ENCODE data around the gene PPP2R5B.
"Not testable (repeated sequence)": the region's sequence is repeated elsewhere in the genome, so short reads cannot be mapped to it uniquely, and the experiment has no call there.

Gene PPP2R5B

DNA sequence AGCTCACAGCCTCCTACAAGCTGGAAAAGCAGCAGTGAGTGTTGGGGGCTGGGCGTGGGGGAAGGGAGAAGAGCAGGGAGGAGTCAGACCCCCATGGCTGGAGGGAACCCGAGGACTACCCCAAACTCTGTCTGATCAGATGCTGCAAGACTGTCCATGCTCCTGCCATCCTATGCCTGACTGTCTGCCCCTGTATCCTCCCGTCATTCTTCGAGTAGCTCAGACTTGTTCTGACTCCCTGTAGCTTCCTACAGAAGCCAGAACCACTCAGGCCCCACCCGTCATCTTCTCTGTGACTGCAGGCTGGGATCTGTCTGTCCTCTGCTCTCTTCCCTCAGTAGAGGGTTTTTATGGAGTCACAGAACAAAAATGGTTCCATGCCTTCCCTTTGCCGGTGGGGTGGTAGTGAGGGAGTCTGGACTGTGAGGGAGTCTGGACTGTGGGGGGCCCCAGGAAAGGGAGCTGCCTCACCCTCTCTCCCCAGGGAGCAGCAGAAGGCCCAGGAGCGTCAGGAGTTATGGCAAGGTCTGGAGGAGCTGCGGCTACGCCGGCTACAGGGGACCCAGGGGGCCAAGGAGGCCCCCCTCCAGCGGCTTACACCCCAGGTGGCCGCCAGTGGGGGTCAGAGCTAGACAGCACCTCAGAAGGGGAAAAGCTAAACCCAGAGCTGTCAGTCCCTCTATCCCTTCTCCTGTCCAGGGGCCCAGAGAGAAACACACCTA, 8.9 kb downstream of the PPP2R5B start:
- no peak for DNase-seq

DNA sequence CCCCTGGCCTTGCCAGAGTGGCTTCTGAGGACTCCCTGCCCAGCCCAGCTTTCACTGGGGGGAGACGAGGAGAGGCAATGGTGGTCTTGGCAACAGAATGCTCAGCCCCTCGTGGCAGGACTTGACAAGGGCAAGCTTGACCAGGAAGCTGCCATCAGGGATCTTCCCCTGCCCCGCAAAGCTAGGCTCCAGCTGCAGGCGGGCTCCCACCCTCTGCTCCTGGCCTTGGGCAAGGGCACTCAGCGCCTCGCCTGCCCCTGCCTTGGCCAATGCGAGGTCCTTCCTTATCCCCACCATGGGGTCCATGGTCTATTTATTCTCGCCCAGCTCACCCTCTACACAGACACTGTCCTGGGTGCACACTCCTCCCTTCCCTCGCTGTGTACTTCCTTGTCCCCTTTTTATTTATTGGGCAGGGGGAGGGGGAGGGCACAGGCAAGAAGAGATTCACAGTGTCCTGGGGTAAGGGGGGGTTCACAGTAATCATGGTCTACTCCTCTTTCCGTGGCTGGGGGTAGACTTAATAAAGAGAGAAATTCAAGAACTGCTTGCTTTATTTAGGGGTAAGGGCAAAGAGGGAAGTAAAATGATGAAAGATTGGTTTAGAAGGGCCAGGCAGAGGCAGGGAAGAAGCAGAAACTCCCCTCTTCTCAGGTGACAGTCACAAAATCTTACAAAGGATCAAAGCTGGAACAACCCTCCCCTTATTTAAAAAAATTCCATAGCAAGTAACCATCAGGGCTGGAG, 9.6 kb downstream of the PPP2R5B start:
- no peak for DNase-seq

DNA sequence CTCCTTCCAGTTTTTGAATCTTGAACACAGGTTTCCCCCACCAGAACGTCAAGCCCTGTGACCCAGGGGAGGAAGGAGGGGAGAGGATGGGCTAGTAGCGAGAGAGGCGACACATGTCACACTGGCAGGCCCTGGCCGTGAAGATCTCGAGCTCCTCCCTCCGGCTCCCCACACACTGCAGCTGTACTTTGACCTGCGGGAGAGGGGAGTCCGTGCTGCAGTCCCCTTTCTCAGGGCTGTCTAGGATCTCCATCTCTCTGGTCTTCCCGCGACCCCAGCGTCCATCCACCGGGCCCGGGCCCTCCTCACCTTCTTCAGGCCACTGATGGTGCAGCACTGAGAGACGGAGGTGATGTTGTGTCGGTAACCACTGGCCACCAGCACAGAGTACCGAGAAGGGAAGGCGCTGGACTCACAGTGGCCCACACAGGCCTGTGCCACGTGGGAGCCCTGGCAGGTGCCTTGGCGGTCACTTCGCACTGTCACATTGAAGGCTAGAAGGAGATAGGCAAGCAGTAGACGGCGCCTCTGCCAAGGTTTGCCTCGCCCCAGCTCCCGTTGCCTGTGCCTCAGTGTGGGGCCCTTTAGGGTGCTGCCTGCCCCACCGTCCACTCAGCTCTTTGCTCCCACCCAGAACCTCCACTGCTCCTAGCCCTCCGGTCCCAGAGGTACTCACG, 10.3 kb downstream of the PPP2R5B start:
- DNase-seq = no peak

DNA sequence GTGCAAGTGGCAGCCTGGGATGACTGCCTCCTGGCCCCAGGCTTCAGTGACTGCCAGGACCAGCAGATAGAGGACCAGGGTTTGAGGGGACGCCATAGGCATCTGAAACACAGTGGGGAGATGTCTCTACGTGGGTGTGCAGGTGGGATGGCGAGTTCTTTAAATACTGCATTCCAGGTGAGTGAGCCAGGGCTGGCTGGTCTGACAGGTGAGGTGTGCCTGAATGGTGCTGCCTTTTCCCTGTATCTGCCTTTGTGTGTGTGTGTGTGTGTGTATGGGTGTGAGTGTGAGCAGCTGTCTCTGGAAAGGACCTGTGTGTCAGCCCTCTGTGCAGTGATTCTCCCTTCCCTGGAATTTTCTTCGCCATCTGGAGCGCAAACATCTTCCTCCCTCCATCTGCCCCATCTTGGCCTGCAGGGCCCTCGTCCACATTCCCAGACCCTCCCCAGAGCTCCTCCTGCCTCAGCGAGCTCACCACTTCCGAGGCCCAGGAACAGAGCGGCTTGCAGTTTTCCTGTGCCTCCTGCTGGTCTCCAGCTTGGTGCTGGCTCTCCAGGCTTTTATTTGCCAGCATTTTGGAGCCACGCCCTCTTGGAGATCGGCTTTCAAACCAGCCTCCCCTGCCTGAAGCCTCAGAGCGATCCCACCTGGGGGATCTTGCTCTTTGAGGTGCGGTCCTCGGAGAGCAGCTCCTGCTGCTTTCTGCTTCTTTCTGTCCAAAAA, 11.0 kb downstream of the PPP2R5B start, which contains the start of gene GPHA2:
Gene GPHA2 (minus strand): TSS at position 535 of the 723 bp plus-strand sequence. CDS start 433 bp downstream, at position 102.
- DNase-seq = peak; percentile 42

DNA sequence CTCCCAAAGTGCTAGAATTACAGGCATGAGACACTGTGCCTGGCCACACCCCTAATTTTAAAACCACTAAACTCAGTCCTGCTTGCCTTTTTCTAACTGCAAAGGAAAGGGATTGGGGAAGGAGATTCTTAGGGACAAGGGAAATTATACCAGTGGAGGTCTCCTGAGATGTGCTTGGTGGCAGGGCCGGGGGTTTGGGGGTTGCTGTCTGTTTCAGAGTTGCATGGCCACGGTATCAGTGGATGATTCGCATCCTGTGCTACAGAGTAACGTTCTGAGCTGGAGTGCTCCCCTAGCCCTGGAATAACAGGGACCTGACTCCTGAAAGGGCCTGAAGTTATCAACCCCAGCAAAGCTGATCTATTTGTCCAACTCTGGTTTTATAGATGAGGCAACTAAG, 12.1 kb downstream of the PPP2R5B start:
- DNase-seq = no peak

DNA sequence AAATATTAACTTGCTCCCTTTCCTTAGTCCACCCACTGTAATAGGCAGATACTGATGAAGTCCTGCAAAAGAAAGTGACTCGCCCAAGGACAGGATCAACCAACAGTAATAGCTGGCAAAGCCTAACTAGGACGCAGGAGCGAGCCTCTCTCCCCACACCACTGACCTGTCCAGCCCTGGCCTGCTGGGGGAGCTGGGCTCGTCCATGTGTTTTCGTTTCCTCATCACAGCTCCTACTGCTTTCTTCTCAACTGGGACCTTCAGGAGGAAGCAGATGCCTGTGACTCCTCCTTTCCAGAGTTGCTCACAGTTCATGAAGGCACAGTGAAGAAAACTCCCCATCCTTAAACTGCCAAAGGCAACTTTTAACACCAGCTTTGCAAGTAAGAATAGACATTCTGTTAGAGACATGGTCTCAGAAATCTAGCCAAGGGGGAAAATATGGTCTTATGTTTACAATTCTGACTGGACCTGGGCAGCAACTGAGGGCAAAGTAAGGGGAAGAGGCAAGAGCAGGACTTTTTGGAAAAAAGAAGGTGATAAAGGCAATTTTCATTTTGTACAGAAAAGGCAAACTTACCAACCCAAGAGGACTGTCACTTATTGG, 22.8 kb downstream of the PPP2R5B start:
- DNase-seq = no peak

DNA sequence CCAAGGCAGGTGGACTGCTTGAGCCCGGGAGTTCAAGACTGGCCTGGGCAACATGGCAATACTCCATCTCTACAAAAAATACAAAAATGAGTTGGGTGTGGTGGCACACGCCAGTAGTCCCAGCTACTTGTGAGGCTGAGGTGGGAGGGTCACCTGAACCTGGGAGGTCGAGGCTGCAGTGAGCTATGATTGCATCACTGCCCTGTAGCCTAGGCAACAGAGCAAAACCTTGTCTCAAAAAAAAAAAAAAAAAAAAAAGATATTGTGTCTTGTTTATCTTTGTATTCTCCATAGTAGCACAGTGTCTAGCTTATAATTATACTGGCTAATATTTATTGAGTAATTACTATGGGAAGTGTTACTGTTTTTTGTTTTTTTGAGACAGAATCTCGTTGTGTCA, 27.0 kb downstream of the PPP2R5B start:
- no peak for DNase-seq

DNA sequence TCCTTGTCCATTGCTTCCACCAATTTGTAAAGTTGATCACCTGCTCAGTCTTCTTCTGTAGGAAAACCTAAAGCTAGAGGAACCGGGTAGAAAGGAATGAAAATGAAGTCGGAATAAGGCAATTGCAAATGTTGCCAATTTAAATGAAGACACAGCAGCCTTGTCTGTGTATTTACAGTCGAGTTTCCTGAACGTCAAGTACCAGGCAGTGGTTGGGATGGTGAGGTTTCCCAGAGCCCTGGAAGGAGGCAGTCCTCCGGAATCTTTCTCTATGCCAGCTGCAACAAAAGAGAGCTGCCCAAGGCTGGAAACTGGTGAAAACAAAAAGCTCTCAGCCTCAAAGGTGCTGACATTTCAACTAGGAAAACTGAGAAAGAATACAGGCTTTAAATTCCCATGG, 29.7 kb downstream of the PPP2R5B start:
- DNase-seq = no peak

DNA sequence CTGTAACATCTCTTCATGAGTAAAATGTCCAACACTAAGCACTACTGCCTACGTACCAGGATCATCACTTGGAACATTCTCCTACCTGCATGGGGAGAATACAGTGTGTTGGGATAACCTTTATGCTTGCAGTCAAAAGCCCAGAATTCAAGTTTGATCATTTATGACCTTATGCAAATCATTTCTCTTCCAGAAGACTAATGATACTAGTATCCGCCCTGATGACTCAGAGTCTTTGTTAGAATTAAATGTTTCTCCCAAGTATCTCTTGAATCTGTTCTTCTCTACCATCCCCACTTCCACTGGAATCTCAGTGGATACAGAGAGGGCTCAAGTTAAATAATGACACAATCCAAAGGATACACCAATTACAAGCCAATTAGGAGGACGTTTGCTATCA, 35.0 kb downstream of the PPP2R5B start:
- no peak for DNase-seq

DNA sequence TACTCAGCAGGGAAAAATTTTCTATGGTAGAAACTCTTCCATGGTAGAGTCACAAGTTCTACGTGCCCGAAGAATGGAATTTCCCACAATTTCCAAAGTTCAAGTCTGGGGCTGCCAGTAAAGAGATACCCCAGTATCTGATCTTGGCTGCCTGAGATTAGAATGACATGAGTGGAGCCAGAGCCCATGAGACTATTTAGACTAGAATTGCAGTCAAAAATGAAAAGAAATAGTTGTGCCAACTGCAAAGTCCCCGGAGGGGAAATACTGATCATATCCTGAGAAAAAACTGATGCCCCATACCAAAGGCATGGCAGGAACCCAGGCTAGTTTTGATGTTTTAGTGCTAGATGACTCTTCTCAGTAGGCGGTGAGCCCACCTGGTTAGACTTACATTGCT, 36.2 kb downstream of the PPP2R5B start:
- DNase-seq = no peak

DNA sequence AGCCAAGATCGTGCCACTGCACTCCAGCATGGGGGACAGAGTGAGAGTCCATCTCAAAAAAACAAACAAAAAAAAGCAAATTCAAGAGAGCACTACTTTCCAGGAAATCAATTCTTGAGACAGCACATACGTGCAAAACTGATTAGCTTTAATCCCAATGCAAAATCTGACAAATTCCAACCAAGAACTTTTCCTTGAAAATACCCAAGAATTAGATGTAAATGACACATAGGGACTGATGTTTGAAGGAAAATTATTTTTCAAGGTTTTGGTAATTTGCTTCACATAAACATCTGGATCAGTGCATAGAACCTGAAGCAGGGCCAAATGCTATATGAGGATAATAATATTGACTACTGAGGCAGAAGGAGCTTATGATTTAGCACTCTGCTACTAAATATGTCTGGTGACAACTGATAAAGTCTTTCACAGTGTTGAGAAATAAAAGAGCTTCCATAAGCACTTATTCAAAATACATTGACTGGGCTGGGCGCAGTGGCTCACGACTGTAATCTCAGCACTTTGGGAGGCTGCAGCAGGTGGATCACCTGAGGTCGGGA, 38.7 kb downstream of the PPP2R5B start:
- DNase-seq = no peak

DNA sequence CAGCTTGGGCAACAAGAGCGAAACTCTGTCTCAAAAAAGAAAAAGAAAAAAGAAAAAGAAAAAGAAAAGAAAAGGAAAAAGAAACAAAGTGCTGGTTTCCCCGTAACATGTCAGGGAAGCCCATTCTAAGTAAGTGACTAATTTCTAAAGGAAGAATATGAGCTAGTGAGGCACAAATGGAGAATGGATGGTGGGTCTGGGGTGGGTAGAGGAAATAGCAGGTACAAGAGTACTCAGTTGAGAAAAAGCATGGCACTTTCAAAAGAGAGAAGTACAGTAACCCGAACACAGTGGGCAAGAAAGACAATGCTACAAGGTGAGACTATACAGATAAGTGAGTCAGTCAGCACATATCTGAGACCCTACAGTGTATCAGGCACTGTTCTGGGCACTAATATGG, 42.9 kb downstream of the PPP2R5B start:
- DNase-seq = no peak

DNA sequence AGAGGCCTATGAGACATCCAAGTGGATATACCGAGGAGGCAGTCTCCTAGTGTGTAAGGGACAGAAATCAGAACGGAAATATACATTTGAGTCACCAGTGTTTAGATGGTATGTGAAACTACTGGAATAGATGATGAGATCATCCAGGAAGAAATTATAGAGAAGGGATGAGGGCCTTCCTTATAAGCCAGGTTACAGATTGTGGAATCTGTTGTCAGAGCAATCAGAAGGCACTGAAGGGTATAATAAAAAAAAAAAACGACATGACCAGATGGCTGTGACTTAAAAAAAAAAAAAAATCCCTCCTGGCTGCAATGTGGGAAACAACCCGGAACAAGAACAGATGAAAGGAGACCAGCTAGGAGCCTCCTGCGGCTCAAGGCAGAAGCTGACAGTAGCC, 44.7 kb downstream of the PPP2R5B start:
- DNase-seq = no peak

DNA sequence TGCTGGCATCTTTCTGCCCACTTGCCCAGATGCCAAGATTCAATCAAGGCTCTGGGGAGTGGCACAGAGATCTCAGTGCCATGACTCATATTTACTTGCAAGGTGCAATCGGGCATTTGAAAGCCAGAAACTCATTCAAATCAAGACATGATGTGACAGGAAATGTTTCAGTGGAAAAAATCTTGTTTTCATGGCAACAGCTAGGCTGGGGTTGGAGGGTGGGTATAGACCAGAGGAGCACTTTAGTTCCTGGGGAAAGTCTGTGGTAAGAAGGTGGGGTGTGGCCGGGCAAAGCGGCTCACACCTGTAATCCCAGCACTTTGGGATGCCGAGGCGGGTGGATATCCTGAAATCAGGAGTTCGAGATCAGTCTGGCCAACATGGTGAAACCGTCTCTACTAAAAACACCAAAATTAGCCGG, 46.3 kb downstream of the PPP2R5B start:
- no peak for DNase-seq

DNA sequence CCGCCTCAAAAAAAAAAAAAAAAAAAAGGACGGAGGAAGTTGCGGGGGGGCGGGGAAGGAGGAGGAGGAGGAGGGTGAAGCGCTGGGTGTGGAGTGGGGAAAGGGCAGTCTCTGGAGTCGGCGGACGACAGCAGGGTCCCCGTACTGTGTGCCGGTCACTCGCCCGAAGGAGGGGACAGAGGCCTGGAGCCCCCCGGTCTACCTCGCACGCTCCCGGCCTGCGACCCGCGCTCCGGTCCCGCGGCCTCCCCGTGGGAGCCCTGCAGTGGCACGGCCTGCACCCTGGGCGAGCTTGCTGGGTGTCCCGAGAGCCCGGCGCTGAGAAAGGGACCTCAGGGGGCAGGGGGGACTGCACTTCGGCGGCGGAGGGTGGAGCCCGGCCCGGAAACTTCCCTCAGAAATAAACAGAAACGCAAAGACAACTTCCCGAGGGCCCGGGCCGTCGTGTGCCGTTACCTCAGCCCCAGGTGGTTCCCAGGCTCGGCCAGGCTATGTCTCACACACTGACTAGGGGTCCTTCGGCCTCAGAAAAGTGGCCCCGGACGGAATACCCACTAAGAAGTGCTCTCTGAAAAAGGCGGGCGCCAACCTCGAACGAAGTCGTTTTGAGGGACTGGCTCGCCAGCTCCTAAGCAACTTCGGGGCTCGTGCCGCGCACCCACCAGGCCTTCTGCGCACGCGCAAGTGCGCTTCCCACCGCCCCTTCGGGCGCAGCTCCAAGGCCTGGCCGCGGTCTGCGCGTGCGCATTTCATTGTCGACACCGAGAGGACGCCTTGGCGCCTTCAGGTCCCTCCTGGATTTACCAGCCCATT, 47.1 kb downstream of the PPP2R5B start, which contains the start of gene MAJIN:
Gene MAJIN (minus strand): TSS at position 688 of the 813 bp plus-strand sequence. CDS start 12,703 bp downstream, outside the sequence.
- DNase-seq = no peak

DNA sequence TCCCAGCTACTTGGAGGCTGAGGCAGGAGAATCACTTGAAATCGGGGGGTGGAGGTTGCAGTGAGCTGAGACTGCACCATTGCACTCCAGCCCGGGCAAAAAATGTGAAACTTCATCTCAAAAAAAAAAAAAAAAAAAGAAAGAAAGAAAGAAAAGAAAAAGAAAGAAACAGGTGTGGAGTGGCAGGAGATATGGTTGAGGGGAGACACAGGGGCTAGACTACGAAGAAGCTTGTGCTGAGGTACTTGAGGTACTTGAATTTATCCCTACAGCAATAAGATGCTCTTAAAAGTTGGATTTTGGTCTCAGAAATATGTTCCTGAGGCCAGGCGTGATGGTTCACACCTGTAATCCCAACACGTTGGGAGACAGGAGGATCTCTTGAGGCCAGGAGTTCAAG, 49.6 kb downstream of the PPP2R5B start:
- no peak for DNase-seq

DNA sequence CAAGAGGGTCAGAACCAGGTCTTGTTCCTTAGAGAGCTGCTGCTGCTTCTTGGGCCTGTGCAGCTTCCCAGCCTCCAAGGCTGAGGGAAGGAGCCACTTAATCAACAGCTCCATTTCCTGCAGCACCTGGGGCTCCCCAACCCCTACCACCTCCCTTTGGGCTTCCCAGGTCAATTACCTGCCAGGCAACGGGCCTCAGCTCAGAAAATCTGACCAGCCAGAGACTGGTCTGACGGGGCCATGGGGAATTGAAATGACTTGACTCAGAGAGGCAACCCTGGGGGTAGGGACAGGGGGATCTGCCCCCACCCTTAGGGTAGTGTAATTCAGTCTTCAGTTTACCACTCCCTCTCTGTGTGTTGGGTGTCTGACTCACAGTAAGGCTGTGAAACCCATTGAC, 52.2 kb downstream of the PPP2R5B start:
- DNase-seq = no peak

DNA sequence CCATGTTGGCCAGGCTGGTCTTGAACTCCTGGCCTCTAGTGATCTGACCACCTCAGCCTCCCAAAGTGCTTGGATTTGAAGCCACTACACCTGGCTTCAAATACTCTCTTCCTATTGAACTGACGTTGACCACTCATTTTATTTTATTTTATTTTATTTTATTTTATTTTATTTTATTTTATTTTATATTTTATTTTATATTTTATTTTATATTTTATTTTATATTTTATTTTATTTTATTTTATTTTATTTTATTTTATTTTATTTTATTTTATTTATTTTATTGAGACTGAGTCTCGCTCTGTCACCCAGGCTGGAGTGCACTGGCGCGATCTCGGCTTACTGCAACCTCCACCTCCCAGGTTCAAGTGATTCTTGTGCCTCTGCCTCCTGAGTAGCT, 58.9 kb downstream of the PPP2R5B start:
- not testable (repeated sequence) for DNase-seq
